HG02678 (cell line): ENCODE measurements around the gene RAB36.

Source experiments
- ATAC-seq: cut with Tn5 transposase; IDR thresholded peaks from one replicate; pipeline ENCODE4 v1.9.1; 2021; ENCODE audit warnings: mild to moderate bottlenecking, moderate library complexity; ENCODE audit not compliant: unreplicated experiment

Gene RAB36

DNA sequence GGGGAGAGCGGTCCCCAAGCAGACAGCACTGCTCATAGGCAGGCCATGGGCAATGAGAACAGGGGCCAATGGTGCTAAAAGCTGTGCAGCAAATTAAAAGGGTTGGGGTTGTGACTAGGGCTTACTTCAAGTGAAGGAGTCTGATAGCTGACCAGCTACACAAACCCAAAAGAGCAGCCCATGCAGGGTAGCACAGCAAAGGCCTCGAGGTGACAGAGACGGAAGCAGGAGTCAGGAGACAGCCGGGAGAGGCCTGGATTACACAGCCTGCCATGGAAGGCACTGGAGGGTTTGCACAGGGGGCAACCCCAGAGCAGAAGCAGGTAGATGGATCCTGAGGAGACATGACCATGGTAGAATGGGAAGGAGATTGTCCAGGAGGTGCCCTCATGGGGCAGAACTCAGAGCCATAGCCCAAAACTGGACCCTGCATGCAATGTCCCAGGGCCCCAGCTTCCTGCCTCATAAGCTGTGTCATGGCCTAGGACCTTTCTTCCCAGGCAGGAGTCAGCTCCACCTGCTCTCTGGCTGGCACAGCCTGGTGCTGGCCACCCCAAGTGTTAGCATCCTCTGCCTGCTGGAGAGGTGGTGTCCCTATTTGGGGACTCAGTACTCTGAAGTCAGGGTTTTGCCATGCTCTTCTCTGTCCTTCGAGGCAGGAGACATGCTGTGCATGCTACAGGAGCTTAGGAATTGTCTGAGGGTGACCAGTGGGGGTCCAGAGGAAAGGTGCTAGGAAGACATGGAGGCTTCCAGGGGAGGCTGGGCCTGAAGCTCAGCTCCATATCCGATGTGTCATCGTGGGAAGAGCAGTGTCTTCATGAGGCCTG is 36.8 kb upstream of the RAB36 start:
- no peak for ATAC-seq

DNA sequence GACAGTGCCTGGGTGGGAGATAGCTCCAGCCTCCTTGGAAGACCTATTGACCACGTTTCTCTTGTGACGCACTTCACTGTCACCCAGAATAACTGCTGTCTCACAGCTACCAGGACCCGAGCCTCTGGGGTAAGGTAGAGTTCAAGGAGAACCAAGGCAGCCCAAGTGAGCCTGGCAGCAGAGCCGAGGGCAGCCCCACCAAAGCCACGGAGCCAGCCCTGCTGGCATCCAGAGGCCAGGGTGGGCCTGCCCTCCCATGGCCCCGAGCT is 36.3 kb upstream of the RAB36 start:
- ATAC-seq: no peak

- ATAC-seq: no peak
These were observed 35.8 kb upstream of the RAB36 start for GRCh38 chr22:23109441-23109978.

DNA sequence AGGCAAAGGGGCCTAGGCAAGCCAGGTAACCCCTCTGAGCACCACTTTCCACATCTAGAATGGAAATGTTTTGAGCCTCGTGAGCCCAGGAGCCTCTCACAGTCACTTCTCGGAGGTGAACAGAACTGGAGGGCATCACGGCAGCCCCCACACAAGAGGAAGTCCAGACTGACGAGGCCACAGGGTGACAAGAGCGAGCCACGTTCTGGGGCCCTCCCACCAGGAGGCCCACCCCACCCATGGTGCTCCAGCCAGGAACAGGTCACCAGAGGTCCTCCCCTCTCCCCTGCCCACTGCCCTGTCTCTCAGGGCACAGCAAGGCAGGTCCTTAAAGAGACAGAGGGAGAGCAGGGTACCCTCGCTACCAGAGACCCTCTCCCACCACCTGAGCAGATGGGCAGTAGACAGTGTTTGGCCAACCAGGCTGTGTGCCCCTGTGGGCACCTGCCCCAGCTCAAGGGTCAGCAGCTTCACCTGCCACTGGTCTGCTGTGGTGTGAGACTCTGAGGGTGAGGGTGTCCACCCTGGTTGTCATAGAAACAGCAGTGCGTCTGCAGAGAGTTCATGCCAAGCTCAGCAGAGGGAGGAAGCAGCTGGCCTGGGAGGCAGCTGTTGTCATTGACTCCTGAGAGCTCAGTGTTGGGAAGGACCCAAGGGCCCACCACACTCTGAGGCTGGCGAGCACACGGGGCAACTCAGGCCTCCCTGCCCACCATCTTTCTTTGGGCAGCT is 34.9 kb upstream of the RAB36 start:
- ATAC-seq: no peak

DNA sequence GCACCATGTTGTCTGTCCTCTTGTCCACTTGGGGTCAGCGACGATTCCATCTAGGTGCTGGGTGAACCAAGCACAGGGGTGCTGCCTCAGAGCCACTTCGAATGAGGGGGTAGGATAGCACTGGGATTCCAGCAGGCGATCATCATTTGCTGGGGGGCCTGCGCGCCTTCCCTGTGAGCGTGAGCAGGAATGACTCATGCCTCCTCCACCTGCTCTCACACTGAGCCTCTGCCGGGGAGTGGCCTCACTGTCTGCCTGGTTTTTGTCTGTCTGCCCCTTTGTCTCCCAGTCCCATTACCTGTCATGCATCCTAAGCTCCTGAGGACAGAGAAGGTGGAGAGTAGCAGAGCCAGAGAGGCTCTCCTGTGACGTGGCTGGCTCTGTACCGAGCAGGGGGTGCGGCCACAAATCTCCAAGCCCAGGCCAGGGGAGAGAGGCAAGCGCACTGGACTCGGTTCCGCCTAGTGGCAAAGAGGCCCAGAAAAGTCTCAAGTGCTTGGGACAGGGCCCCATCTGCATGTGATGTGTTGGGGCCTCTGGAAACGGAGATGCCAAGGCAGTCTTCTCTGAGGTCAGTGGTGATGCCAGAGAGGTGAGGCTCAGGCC is 34.3 kb upstream of the RAB36 start:
- ATAC-seq: no peak

DNA sequence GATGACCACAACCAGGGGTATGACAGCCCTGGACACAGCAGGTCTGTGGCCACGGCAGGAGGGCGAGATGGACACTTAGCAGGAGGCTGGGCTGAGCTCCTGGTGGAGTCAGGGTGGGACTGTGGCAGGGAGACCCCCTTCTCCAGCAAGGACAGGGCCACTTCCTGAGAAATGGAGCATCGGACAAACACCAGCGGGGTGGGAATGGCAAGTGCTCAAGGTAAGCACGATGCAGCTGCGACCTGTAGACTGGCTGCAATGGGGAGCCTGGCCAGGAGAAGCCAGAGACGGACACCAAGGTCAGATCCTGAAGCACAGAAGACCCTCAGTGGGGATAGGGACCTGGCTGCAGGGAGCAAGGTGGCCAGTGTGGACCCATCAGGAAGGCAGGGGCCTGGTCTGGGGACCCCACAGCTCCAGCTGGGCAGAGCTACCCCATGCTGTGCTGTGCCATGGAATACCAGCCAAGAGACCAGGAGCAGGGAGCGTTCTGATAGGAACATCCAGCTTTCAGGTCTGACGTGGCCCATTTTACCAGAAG is 32.7 kb upstream of the RAB36 start:
- ATAC-seq: no peak

DNA sequence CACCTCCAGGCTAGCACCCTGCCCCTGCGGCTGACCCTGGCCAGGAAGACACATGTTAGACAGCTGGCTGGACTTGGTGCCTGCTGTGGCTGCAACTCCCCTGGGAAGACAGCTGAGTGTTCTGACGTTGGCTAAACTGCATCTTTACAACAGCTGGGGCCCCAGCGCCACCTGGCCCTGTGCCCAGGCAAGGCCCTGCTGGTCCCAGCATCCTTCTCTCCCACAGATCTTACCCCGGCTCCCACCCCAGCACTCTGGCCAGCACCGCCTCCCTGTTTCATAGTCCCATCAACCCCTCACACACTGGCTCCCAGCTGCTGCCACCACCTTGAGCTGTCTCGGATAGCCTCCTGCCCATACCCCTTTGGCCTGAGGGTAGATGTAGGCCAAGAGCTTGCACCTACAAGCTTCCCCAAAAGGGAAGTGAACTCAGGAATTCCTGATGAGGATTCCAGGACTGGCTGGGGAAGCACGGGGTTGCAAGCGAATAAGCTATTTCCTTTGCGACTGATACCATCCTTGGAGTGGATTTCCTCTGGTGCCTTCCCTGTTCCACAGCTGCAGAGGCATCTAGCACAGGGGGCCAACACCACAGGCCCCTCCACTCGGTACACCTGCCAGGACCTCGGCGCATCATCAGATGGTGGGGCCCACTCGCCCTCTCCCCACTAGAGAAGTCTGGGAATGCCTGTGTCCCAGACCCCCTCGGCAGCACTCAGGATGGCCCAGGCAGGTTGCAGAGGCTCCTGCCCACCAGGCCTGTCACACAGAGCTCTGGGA is 32.0 kb upstream of the RAB36 start:
- ATAC-seq: no peak

GRCh38 chr22:23113847-23114720 is 31.2 kb upstream of the RAB36 start:
- ATAC-seq: no peak

DNA sequence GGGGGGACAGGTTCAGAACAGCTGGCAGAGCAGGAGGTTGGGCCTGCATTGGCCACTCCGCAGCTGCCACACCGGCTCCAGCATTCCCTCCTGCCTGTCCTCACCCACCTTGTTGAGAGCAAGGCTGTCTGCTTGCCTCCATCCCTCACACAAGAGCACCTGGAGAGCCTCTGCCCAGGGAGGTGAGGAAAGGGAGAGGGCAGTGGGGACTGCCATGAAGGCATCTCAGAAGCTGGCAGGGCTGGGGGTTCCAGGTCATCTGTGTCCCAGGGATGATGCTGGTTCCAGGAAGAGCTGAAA is 30.6 kb upstream of the RAB36 start:
- no peak for ATAC-seq

DNA sequence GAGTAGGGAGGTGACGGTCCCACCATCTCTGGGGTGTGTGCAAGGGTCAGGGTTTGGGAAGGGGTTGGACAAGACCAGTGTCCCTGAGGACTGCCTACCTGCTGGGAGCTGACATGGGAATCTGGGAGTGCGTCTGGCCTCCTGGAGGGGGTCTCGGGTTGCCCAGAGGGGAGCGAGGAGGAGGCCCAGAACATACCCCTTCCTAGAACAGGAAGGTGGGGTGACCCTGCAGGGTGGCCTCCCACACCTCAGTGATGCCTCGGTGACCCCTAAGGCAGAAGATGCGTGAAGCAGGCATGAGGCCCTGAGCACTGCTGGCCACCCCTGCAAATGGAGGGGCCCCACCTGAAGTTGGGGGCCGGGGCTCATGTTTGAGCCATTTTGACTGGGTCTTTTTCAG is 29.9 kb upstream of the RAB36 start:
- no peak for ATAC-seq

- ATAC-seq: no peak
These were observed 29.3 kb upstream of the RAB36 start for GRCh38 chr22:23115825-23116494.

DNA sequence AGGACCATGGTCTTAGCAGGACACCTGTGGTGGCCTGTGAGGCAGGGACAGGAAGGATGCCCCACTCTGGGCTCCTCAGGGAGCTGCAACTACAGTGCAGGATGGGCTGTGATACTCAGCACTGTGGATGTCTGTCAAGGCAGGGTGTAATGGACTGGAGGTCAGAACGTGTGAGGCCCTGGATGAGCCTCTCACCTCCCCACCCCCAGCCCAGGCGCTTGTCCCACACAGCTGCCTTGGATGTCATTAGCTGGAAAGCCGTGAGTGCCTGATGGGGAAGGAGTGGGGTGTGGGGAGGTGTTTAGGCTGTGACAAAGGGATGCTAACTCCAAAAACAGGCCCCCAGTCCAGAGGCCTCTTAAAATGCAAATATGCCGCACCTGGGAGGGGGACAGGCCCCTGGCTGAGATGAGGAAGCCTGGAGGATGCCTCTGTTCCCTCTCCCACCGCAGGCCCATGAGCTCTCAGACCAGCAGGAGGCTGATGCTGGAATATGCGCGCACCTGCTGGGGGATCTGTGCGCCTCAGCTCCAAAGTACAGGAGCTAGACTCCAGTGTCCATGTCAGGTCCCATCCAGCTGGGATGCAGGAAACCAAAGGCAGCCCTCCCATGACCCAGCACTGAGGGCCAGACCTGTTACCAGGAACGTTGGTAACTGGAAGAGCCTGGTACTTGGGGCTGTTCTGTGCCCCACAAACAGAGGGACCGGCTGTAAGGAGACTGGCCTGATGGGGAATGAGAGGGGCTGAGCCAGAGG is 28.6 kb upstream of the RAB36 start:
- ATAC-seq: no peak

- ATAC-seq: no peak
These were observed 28.0 kb upstream of the RAB36 start for GRCh38 chr22:23117275-23117674.

GRCh38 chr22:23117891-23118646 is 27.2 kb upstream of the RAB36 start:
- no peak for ATAC-seq

GRCh38 chr22:23118647-23119493 is 26.4 kb upstream of the RAB36 start:
- ATAC-seq: no peak

DNA sequence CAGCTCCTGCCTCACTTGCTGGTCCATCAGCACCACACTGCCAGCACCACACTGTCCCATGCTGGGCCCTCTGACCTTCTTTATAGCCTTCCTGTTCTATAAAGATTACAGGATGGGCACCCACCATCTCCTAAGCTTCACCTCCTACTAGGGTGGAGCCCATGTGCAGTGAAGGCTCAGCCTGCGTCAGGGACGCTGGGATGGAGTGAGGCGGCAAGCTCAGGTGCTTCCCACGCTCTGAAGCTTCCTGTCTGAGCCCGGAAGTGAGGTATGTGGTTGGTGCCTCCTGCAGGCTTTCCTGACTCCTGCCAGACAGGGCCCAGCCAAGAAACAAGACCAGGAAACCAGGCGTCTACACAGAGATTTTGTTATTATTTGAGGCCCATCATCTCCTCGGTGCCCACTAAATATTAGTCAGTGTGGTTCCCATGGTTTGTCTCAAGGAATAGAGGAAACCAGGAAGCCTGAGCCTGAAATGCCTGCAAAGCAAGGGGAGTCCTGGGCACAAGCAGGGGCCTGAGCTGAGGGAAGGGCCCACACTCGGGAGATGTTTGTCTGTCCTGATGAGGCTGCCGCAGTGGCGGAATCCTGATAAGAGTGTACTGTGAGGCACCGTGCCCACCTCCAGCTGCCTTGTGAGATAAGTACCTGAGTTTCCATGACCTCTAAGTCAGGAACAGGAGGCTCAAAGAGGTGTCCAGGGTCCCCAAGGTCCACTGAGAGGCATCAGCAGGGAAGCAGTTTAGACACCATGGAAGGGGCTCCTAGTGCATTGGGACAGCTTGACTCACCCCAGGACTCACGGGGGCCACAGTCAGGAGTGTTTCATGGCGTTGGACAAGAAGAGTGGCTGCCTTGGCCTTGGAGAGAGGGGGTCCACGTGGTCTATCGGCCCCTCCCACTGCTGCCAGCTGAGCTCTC is 25.5 kb upstream of the RAB36 start:
- ATAC-seq: no peak
